Head of caudate nucleus (tissue), 42 donors: ENCODE results near the gene CRHR1.

ENCODE experiments used
- DNase-seq, 42 donors: peaks; one replicate each; pipeline versions ENCODE4 v3.0.0 to v3.0.0-alpha.2; 2020 to 2021; ENCODE audit warnings: mixed read lengths in 7 of 42
- intact Hi-C: fragments of 100-400 bp; cut with DNase I; formaldehyde crosslinking; loops from one replicate; pipeline ENCODE4 v1.15.0; 2022

Gene CRHR1

GRCh38 chr17:45835481-45835880 lies 51.4 kb downstream of the CRHR1 start:
- no peak for DNase-seq
- intact Hi-C loops = loop anchor here (10.0 kb wide), 1 partner anchor 121 kb away; no protein-coding TSS in a partner anchor

- intact Hi-C loops = loop anchor here (10.0 kb wide), 1 partner anchor 122 kb away; no protein-coding TSS in a partner anchor
- DNase-seq = no peak
Observed at GRCh38 chr17:45836047-45837044, 52.2 kb downstream of the CRHR1 start.

GRCh38 chr17:45837187-45837586 lies 53.1 kb downstream of the CRHR1 start:
- DNase-seq = no peak
- intact Hi-C loops = loop anchor here (10.0 kb wide), 1 partner anchor 122 kb away; no protein-coding TSS in a partner anchor

- intact Hi-C loops = loop anchor here (10.0 kb wide), 1 partner anchor 123 kb away; no protein-coding TSS in a partner anchor
- DNase-seq = no peak
Observed at GRCh38 chr17:45837603-45838002, 53.5 kb downstream of the CRHR1 start.

- no peak for DNase-seq
- intact Hi-C loops = loop anchor here (10.0 kb wide), 1 partner anchor 124 kb away; no protein-coding TSS in a partner anchor
Observed at GRCh38 chr17:45838751-45839295, 54.7 kb downstream of the CRHR1 start.

GRCh38 chr17:45839442-45839841 lies 55.3 kb downstream of the CRHR1 start:
- no peak for DNase-seq
- intact Hi-C loops = loop anchor here (10.0 kb wide), 1 partner anchor 125 kb away; no protein-coding TSS in a partner anchor

GRCh38 chr17:45841186-45841585 lies 57.1 kb downstream of the CRHR1 start:
- intact Hi-C loops = no loop called here
- no peak for DNase-seq

GRCh38 chr17:45841883-45842525 lies 57.9 kb downstream of the CRHR1 start:
- intact Hi-C loops = no loop called here
- no peak for DNase-seq

GRCh38 chr17:45843722-45844121 lies 59.6 kb downstream of the CRHR1 start:
- intact Hi-C loops = no loop called here

GRCh38 chr17:45844695-45845375 lies 60.7 kb downstream of the CRHR1 start, which contains the start of gene SPPL2C:
Gene SPPL2C, plus strand, starts transcription at chr17:45844881. Its CDS starts 26 bp downstream, at chr17:45844907.
- no peak for DNase-seq

More at GRCh38 chr17:45843722-45844121, 59.6 kb downstream of the CRHR1 start:
- no peak for DNase-seq

GRCh38 chr17:45845376-45846185 lies 61.5 kb downstream of the CRHR1 start:
- intact Hi-C loops = no loop called here
- no peak for DNase-seq

More at GRCh38 chr17:45844695-45845375, 60.7 kb downstream of the CRHR1 start, which contains the start of gene SPPL2C:
- intact Hi-C loops = no loop called here

- intact Hi-C loops = no loop called here
- no peak for DNase-seq
Observed at GRCh38 chr17:45846223-45846622, 62.1 kb downstream of the CRHR1 start.

GRCh38 chr17:45846646-45847045 lies 62.5 kb downstream of the CRHR1 start:
- intact Hi-C loops = no loop called here
- no peak for DNase-seq

GRCh38 chr17:45847101-45847500 lies 63.0 kb downstream of the CRHR1 start:
- no peak for DNase-seq
- intact Hi-C loops = no loop called here

- intact Hi-C loops = no loop called here
Observed at GRCh38 chr17:45847747-45848146, 63.6 kb downstream of the CRHR1 start.

GRCh38 chr17:45848405-45848804 lies 64.3 kb downstream of the CRHR1 start:
- intact Hi-C loops = no loop called here
- no peak for DNase-seq

More at GRCh38 chr17:45847747-45848146, 63.6 kb downstream of the CRHR1 start:
- no peak for DNase-seq

- intact Hi-C loops = no loop called here
- peak; percentile 58 to 93 (median 84) for DNase-seq
Observed at GRCh38 chr17:45848868-45849535, 64.9 kb downstream of the CRHR1 start.
